Islet of Langerhans (tissue), 1 donor: ENCODE measurements around the gene PNPLA7.
"Not testable (repeated sequence)": the region's sequence is repeated elsewhere in the genome, so short reads cannot be mapped to it uniquely, and the experiment has no call there.

Experiments used
- FAIRE-seq: peaks from one replicate; lab custom pipeline; 2011; peaks lifted over from hg19 to GRCh38; lab: Jason Lieb, UNC

PNPLA7 gene

DNA sequence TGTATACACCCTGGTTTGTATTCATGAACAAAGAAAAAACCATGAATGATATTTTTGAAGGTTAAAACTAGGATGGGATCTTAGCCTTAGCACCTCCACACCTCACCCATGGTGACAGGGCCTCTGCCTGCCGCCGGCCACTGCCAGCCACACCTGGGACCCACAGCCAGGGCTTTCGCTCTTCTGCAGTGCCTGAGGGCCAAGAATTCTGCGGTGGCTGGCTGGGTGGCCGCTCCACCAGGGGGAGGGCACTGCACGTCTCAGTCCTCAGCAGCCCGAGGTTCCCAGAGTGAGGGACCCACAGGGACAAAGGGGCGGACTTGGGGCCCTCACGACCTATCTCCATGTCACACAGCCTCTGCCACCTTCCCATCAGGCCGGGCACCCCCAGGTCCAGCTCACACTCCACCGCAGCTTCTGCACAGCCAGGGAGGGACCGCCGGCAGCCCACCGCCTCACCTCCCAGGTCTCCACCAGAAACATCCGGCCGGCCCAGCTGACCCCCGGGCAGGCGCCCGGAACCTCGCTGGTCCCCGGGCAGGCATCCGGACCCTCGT lies 134.1 kb downstream of the PNPLA7 start:
- FAIRE-seq = no peak

DNA sequence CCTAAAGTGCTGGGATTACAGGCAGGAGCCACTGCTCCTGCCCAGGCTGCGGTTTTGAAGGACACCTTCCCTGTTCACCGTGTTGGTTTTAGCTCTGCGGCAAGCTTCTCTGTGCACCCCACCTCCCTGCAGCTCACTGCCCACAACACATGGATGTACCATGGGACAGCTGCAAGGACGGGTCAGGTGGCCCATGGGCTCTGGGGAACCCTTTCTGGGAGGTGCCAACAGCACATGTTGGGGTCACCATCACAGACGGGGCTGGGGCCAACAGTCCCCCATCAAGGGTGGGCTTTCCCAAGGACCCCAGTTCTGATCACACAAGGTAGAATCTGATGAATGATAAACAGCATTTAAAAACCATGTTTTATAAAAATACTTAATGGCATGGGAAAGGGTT lies 134.8 kb downstream of the PNPLA7 start:
- no peak for FAIRE-seq

DNA sequence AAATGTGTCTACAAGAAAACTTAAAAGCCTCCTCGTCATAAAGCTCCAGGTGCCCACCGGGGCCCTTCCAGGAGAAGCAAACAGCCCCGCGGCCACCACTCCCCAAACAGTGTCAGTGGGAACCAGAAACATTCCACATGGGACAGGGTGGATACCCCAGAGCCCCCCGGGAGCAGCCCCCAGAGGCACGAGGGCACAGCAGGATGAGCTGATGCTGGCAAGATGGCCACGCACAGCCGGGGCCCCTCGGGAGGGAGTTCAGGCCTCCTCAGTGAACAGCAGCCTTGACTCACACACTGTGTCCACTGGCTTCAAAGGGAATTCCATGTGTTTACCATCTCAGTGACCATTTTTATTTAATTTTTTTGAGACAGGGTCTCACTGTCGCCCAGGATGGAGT lies 137.8 kb downstream of the PNPLA7 start:
- FAIRE-seq = no peak

DNA sequence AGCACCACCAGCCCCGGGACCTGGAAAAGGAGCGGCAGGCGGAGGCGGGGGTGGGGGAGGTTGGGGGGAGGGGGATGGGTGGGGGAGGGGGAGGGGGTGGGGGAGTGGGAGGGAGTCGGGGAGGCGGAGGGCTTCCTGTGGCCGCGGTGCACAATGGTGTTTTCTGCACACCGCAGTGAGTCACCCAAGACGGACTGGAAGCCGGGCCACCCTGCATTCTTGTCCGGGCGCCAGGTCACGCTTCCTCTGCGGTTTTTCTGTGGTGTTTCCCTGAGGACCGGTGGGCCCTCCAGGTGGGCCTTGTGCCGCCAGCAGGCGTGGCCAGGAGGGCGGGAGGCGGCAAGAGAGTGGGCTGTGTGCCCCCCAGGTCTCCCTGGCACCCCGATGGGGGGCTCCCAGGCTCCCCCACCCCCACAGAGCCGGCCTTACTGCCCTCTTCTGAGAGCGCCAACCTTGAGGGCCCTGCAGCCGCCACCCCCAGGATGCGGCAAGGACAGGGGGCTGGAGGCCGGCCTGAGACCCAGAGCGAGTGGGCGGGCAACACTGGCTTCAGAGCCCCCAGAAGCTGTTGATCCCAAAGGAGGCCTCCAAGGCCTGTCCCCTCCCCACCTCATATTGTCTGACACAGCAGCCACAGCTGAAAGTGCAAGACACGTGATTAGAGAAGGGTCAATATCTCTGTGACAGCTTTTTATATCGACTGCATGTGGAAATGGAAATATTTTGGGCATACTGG lies 138.4 kb downstream of the PNPLA7 start:
- no peak for FAIRE-seq

DNA sequence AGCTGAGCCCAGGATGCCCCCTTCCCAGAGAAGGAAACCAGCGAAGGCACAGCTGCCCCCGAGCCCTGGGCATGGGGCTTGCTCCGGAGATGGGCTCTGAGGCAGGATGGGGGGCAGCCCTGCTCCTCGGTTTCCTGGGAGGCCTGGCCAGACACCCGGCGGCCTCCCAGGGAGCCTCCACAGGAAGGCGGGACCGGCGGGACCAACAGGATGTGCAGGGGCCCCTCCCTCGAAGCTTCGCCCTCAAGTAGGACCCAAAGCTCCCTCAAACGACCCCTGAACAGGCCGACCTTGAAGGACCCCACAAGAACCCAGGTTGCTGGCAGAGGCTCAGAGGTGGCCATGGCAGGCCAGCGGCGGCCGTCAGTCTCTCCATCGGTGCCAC lies 138.9 kb downstream of the PNPLA7 start:
- no peak for FAIRE-seq

DNA sequence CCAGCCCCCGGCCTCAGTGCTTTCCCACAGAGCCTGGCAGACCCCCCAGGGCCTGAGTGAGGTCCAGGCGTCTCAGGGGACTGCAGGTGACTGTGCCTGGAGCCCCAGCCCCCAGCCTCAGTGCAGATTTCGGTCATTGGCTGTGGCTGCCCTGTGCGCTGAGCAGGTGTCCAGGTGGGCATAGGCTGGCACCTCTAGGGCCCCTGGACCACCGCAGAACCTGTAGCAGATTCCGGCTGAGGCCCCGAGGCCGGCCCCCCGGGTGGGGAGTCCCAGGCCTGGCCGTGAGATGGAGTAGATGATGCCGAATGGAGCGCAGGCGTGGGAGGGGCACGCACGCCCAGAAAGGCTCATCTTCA lies 139.3 kb downstream of the PNPLA7 start:
- FAIRE-seq = no peak

DNA sequence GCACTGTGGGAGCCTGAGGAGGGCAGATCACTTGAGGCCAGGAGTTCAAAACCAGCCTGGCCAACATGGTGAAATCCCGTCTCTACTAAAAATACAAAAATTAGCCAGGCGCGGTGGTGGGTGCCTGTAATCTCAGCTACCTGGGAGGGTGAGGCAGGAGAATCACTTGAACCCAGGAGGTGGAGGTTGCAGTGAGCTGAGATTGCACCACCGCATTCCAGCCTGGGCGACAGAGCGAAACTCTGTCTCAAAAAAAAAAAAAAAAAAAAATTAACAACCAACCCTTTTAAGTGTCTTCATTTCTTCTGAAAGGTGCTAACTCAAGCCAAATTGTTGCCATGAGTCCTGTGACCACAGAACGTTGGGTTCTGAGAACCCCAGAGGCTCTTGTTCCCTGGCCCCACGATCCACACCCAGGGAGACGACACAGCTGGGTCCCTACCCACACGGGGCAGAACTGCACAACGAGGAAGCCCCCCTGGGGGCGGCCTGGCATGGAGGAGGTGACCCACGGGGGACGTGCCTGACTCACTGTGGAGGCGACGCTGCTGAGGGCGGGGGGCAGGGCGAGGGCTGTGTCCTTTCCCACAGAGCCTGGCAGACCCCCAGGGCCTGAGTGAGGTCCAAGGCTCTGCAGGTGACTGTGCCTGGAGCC lies 139.8 kb downstream of the PNPLA7 start:
- not testable (repeated sequence) for FAIRE-seq
